Right kidney (tissue), 1 donor: ENCODE measurements around the gene EVA1B.

Experiments
- DNase-seq: peaks from one replicate; pipeline ENCODE4 v3.0.0-alpha.2; 2016

The EVA1B gene

DNA sequence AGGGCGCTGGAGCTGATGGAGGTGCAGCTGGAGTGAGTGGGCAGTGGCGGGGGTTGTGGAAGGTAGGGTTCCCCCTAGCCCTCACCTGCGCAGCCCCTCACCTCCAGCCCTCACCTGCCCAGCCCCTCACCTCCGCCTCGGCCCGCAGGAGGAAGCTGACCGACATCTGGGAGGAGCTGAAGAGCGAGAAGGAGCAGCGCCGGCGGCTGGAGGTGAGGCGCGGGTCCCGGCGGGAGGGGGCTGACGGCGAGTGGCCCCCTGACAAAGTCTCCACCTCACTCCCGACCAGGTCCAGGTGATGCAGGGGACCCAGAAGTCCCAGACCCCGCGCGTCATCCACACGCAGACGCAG is 2.7 kb downstream of the EVA1B start:
- DNase-seq = no peak

- no peak for DNase-seq
Measured at GRCh38 chr1:36320291-36320761, 3.1 kb downstream of the EVA1B start.

DNA sequence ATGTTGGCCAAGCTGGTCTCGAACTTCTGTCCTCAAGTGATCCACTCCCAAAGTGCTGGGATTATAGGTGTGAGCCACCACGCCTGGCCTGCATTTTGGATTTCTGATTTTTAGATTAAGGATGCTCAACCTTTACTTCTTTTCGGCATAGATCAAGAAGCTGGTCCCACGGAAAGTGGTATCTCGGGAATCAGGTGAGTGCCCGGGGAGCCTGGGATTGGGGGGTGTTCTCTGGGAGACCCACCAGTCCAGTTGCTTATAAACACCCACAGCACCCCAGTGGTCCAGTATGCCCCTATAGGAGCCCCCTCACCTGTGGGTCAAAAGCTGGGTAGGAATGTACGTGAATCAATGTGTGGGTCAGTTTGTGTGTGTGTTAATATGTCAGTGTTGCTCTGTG is 14.0 kb downstream of the EVA1B start:
- no peak for DNase-seq

DNA sequence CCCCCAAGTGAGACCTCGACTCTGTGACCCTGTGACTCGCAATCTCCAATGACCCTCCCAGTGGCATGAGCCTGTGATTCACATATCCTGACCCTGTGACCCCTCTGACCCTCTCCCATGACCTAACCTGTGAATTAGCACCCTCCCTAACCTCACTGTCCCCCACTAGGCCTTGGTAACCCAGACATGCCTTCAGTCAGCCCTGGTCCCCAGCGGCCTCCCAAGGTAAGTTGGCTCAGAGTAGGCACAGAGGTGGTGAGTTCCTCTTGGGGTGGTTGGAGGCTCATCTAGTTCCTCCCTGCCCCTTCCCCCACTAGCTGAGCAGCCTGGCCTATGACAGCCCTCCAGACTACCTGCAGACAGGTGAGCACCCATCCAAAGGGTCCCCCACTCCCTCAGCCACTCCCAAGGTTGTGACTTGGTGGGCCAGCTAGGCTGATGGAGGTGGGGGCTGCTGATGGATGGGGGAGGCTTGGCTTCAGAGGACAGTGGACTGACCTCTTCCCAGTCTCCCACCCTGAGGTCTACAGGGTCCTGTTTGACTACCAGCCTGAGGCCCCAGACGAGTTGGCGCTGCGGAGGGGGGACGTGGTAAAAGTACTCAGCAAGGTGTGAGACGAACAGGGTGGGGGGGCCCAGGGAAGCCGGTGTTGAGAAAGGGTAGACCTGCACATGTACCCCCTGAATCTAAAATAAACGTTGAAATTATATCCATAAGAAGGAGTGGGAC is 15.7 kb downstream of the EVA1B start:
- no peak for DNase-seq

GRCh38 chr1:36306902-36307456 is 16.5 kb downstream of the EVA1B start:
- DNase-seq = peak; percentile 87

GRCh38 chr1:36306210-36306901 is 17.1 kb downstream of the EVA1B start, which contains the start of gene SH3D21:
SH3D21 (plus strand) TSS chr1:36306368; CDS start chr1:36306421, 53 bp downstream.
- peak; percentile 71 for DNase-seq

GRCh38 chr1:36305915-36306209 is 17.6 kb downstream of the EVA1B start:
- no peak for DNase-seq

DNA sequence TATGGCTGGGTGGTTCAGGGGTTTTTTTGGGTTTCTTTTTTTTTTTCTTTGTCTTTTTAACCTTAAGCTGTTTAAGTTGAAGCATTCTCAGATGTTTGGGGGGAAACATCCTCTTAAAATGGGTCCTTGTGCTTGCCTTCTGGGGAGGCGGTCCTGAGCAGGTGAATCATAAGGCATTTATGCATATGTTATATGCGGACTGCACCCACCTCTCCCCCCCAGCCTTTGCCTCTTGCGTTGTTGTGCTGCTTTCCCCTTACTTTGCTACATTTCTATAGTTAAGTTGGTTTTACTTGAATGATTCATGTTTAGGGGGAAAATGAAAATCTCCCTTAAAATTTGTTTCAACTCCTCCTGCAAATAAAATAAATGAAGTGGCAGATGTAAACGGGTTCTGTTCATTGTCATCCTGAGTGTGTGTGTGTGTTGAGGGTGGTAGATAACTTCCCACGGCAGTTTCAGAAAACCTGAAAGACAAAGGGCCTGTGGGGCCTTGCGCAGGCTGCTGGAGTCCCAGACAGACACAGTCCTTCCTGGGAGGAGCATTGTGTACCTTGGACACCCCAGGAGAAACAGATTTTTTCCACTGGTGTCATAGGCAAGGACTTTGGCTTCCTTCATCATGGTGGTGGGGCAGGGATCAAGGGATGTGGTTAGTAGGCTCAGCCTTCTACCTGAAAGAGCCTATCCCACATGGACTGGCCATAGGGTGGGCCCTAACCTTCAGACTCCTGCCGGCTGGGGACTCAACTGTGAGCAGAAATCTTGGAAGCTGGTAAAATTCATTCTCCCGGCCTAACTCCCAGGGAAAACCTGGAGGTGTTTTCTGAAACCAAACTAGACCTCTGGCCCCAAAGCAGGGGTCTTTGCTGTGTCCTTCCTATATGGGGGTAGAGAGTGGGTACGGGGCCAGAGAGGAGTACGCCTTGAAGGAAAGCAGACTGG is 18.2 kb downstream of the EVA1B start:
- no peak for DNase-seq

DNA sequence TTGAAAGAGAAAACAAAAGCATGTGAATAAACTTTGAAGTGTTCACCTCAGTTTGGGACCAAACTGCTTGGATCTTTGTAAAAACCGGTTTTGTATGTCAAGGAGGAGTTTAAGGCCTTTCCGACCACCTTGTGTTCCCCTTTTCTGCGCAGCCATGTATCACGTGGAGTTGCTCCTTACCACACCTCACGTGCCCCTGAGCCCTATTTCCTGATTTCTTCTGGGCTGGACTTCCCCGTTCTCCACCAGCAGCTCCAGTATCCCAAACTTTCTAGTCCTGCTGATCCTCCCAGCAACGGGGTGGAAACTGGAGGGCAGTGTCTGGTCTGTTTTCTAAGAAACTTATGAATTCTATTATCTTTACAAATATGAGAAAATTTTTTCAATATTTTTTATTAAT is 18.9 kb downstream of the EVA1B start:
- no peak for DNase-seq

- no peak for DNase-seq
Measured at GRCh38 chr1:36303650-36304360, 19.6 kb downstream of the EVA1B start.

DNA sequence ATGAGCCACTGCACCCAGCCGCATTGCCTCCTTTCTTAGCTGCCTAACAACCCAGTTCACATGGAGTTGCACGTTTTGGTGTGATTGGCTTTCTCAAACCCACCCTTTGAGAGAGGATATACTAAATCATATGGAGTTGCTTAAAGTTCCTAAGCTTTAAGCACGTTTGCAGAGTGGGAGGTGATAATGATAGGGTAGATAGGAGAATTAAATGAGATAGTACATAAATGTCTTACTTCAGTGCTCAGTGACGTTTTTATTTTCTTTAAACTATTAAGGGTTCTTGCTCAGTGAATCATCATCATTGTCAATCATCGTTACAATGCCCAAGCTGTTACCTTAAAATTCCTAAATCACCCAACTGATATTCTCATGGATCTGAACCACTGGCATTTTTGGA is 20.2 kb downstream of the EVA1B start:
- no peak for DNase-seq

GRCh38 chr1:36301220-36301619 is 22.2 kb downstream of the EVA1B start:
- DNase-seq = no peak

- no peak for DNase-seq
Measured at GRCh38 chr1:36300526-36300925, 22.9 kb downstream of the EVA1B start.

DNA sequence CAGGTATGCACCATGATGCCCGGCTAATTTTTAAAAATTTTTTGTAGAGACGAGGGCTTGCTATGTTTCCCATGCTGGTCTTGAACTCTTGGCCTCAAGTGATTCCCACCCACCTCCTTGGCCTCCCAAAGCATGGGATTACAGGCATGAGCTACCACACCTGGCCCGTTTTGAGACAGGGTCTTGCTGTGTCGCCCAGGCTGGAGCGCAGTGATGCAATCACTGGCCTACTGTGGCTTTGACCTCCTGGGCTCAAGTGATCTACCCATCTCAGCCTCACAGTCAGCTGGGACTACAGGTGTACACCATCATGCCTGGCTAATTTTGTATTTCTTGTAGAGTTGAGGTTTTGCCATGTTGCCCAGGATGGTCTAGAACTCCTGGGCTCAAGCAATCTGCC is 24.8 kb downstream of the EVA1B start:
- DNase-seq = no peak

- no peak for DNase-seq
Measured at GRCh38 chr1:36297062-36297461, 26.4 kb downstream of the EVA1B start.

DNA sequence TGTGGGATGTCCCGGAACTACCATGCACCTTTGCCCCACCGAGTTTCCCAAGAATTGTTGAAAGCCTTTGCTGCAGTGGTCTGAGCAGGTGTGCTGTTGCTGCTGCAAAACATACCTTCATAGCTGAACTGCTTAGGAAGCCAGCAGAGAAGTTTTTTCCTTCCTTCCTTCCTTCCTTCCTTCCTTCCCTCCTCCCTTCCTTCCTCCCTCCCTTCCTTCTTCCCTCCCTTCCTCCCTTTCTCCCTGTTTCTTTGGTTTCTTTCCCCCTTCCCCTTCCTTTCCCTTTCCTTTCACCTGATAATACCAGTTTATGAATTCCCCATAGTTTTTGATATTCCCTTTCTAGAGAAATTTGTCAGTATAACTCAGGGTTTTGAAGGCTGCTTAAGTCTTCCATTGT is 28.1 kb downstream of the EVA1B start:
- DNase-seq = no peak

GRCh38 chr1:36287595-36287994 is 35.9 kb downstream of the EVA1B start:
- no peak for DNase-seq

- no peak for DNase-seq
Measured at GRCh38 chr1:36286802-36287201, 36.6 kb downstream of the EVA1B start.

- peak; percentile 27 for DNase-seq
Measured at GRCh38 chr1:36285443-36286101, 37.9 kb downstream of the EVA1B start.

DNA sequence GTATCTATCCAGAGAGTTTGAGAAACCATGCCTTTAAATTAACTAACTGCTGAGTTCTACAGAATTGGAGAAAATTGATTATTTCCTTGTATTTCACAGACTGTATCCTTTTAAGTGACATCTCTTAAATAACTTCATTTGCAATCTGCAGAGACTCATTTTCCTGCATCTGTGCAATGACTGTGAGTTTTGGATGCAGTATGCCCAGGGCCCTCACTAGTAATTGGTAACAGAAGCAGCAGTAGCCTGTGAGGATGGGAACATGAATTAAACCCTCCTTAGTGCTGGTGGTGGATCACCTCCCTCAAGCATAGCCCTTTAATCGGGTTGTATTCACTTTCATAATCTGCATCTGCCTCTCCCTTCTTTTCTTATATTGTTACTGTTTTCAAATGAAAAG is 38.9 kb downstream of the EVA1B start:
- DNase-seq = no peak

DNA sequence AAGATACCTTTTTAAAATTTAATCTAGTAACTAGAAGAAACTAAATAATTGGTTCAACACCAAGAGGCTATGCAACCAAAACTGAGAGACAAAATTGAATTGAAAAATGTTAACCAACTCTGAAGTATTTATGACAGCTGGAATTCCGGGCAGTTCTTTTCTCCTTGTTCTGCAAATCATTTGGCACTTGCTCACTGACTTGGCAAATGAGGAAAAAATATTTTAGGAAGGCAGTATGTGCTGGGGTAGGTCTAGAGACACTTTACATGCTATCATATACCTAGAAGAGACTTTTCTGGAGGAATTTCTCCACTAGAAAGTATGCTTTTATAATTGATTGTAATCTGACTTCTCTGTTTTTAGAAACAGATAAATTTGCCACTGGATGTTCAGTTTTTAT is 39.4 kb downstream of the EVA1B start:
- DNase-seq = no peak
